ENCODE measurements around the gene MCHR1. TPM values are rescaled to one million over a fixed set of nuclear protein-coding genes. Genes with fewer than 3 reads are reported as not detected.

Gene MCHR1
- total RNA-seq, 1 experiment from 2014 or later, result not detected

DNA sequence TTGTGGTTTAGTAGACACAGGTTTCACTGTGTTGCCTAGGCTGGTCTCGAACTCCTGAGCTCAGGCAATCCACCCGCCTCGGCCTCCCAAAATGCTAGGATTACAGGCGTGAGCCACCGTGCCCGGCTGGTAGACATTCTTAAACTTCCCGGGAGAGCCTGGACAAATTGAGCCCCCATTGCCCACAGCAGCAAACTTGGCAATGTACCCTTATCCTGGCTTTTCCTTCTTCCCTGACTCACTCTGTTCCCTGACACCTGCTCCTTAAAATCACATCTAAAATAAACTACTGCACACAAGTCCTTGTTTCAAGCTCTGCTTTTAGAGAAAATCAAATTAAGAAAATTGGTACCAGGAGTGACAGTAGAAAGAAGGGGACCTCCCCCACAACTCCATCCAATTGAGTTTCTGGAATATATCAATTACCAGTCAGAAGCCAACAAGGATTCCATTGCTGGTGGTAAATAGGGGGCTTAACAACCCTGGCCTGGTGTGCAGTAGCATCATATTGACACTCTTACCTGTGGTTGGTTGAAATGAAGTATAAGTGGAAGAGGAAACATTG lies 7.4 kb upstream of the MCHR1 start:
- TF ChIP-seq CTCF (IDR thresholded peaks at IDR 0.05) (no peak), TCF7L2 (IDR thresholded peaks at IDR 0.05; ENCODE audit: low read depth, low read length) (no peak), POLR2AphosphoS5 (IDR thresholded peaks at IDR 0.05; ENCODE audit: low read depth, low read length) (no peak), SIN3A (IDR thresholded peaks at IDR 0.05; ENCODE audit: borderline replicate concordance, insufficient read depth, low read depth, low read length) (no peak)
- TF ChIP-seq, protein P1, sequence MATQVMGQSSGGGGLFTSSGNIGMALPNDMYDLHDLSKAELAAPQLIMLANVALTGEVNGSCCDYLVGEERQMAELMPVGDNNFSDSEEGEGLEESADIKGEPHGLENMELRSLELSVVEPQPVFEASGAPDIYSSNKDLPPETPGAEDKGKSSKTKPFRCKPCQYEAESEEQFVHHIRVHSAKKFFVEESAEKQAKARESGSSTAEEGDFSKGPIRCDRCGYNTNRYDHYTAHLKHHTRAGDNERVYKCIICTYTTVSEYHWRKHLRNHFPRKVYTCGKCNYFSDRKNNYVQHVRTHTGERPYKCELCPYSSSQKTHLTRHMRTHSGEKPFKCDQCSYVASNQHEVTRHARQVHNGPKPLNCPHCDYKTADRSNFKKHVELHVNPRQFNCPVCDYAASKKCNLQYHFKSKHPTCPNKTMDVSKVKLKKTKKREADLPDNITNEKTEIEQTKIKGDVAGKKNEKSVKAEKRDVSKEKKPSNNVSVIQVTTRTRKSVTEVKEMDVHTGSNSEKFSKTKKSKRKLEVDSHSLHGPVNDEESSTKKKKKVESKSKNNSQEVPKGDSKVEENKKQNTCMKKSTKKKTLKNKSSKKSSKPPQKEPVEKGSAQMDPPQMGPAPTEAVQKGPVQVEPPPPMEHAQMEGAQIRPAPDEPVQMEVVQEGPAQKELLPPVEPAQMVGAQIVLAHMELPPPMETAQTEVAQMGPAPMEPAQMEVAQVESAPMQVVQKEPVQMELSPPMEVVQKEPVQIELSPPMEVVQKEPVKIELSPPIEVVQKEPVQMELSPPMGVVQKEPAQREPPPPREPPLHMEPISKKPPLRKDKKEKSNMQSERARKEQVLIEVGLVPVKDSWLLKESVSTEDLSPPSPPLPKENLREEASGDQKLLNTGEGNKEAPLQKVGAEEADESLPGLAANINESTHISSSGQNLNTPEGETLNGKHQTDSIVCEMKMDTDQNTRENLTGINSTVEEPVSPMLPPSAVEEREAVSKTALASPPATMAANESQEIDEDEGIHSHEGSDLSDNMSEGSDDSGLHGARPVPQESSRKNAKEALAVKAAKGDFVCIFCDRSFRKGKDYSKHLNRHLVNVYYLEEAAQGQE (IDR thresholded peaks at IDR 0.05; ENCODE audit: insufficient read depth in 1 of 2, low read depth in 2 of 2, low read length in 1 of 2), result no peak
- Histone ChIP-seq H3K27ac (ENCODE audit: low read length) (no peak overlapping the region), H3K4me3 (ENCODE audit: low read depth in 2 of 2, low read length in 2 of 2) (no peak overlapping the region), H3K36me3 (ENCODE audit: control insufficient read depth, insufficient read depth, low read length) (no peaks in the 10 kb centered on the region), H3K27me3 (ENCODE audit: control insufficient read depth, insufficient read depth, low read length) (no peaks in the 10 kb centered on the region), H3K4me1 (ENCODE audit: control insufficient read depth, insufficient read depth, low read length) (no peaks in the 10 kb centered on the region), H3K9me3 (ENCODE audit: control insufficient read depth, insufficient read depth, low read depth, low read length) (no peaks in the 10 kb centered on the region)
- no TSS peak for BruUV-seq (replicated peaks)
- DNase-seq (ENCODE audit: low read depth, low spot score) (no peak), ATAC-seq (no peak)
- CTCF ChIA-PET, result interaction anchor here (0.7 kb wide), 1 partner anchor 204 kb away, joined by 3 read pairs; no protein-coding TSS in a partner anchor
- intact Hi-C loops (cut with micrococcal nuclease; ENCODE audit: unreplicated experiment), result no loop called here
- in situ Hi-C loops (cut with HindIII; ENCODE audit: low pct_unique_long_range_greater_than_20kb, low sequenced_read_pairs), result no loop called here
- POLR2A ChIA-PET, result interaction anchor here (0.7 kb wide), 1 partner anchor 20 kb away, joined by 3 read pairs; no protein-coding TSS in a partner anchor

- in situ Hi-C loops (cut with HindIII; ENCODE audit: low pct_unique_long_range_greater_than_20kb, low sequenced_read_pairs), result no loop called here
- H3K9me3 ChIP-seq (ENCODE audit: control insufficient read depth, insufficient read depth, low read depth, low read length), result no peaks in the 10 kb centered on the region
- H3K36me3 ChIP-seq (ENCODE audit: control insufficient read depth, insufficient read depth, low read length), result no peaks in the 10 kb centered on the region
- H3K4me1 ChIP-seq (ENCODE audit: control insufficient read depth, insufficient read depth, low read length), result no peaks in the 10 kb centered on the region
- TF ChIP-seq, protein P1 (IDR thresholded peaks at IDR 0.05; ENCODE audit: insufficient read depth in 1 of 2, low read depth in 2 of 2, low read length in 1 of 2), result no peak
- no peak for TF ChIP-seq SIN3A (IDR thresholded peaks at IDR 0.05; ENCODE audit: borderline replicate concordance, insufficient read depth, low read depth, low read length)
- no peak for TF ChIP-seq TCF7L2 (IDR thresholded peaks at IDR 0.05; ENCODE audit: low read depth, low read length)
- TF ChIP-seq CTCF (IDR thresholded peaks at IDR 0.05), result no peak
- TF ChIP-seq POLR2AphosphoS5 (IDR thresholded peaks at IDR 0.05; ENCODE audit: low read depth, low read length), result no peak
- H3K27ac ChIP-seq (ENCODE audit: low read length), result no peak overlapping the region
- intact Hi-C loops (cut with micrococcal nuclease; ENCODE audit: unreplicated experiment), result no loop called here
- CTCF ChIA-PET, result no interaction called here
- DNase-seq (ENCODE audit: low read depth, low spot score) (no peak), ATAC-seq (no peak)
- BruUV-seq (replicated peaks), result no TSS peak
- POLR2A ChIA-PET, result no interaction called here
- no peaks in the 10 kb centered on the region for H3K27me3 ChIP-seq (ENCODE audit: control insufficient read depth, insufficient read depth, low read length)
- H3K4me3 ChIP-seq (ENCODE audit: low read depth in 2 of 2, low read length in 2 of 2), result no peak overlapping the region
Measured at GRCh38 chr22:40673017-40673416, 6.3 kb upstream of the MCHR1 start.

Measured in Panc1 (cell line).